ENCODE results near the gene CAVIN1. TPM values are rescaled to one million over a fixed set of nuclear protein-coding genes. Genes with fewer than 3 reads are reported as not detected.
"Not testable (repeated sequence)": the region's sequence is repeated elsewhere in the genome, so short reads cannot be mapped to it uniquely, and the experiment has no call there.

The CAVIN1 gene, protein sequence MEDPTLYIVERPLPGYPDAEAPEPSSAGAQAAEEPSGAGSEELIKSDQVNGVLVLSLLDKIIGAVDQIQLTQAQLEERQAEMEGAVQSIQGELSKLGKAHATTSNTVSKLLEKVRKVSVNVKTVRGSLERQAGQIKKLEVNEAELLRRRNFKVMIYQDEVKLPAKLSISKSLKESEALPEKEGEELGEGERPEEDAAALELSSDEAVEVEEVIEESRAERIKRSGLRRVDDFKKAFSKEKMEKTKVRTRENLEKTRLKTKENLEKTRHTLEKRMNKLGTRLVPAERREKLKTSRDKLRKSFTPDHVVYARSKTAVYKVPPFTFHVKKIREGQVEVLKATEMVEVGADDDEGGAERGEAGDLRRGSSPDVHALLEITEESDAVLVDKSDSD
- polyA plus RNA-seq (2012; ENCODE audit: insufficient read depth, insufficient read length): not detected

DNA sequence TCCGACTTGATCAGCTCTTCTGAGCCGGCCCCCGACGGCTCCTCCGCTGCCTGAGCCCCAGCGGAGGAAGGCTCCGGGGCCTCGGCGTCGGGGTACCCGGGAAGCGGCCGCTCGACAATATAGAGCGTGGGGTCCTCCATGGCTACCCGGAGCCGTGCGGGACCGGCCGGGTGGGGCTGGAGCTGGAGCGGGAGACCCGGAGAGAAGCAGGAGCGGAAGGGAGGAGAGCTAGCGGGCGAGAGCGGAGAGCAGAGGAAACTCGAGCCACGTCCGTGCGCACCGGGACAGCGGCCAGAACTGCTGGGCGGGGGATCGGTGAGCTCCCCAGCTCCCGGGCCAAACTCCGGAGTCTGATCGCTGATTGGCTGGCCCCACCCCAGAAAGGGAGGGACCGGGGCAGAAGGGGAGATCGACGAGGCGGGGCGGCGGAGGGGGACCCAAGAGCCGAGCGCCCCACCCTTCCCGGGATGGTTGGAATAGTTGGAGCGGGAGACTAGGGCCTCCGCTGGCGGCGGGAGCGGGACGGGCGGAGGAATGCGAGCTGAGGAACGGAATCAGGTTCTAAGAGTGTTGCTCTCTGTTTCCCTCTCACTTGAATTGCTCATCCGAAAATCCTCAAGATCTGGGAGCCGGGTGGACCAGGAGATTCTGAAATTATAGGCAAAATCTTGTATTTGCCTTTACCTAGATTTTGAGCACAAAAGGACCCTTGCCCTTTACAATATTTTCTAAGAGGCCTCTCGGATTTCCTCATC is at the start of gene CAVIN1:
TSS of gene CAVIN1 (minus strand) at position 299 of the 755 bp plus-strand sequence. CDS start at position 140, 159 bp downstream.
- DNase-seq (ENCODE audit: low read depth, low spot score): no peak
- H3K4me3 ChIP-seq (ENCODE audit: low read length): peak within 1 kb of the TSS; percentile 37

DNA sequence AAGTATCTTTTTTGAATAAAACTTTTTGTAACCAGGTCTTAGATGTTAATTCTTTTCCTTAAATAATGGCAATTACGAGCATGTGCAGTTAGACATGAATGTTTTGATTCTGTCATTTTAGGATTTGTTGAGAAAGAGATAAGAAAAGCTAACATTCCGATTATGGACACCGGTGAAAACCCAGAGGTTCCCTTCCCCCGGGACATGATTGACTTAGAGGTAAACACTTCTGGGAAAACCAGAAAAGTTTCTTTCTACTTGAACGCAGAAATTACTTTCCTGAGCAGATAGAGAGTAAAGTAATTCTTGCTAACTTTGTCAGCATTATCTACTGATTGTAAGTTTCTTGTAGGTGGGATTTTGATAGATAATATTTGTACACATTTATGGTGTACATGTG is 44.8 kb upstream of the CAVIN1 start:
- no peak for DNase-seq (ENCODE audit: low read depth, low spot score)
- no peak overlapping the region for H3K4me3 ChIP-seq (ENCODE audit: low read length)

DNA sequence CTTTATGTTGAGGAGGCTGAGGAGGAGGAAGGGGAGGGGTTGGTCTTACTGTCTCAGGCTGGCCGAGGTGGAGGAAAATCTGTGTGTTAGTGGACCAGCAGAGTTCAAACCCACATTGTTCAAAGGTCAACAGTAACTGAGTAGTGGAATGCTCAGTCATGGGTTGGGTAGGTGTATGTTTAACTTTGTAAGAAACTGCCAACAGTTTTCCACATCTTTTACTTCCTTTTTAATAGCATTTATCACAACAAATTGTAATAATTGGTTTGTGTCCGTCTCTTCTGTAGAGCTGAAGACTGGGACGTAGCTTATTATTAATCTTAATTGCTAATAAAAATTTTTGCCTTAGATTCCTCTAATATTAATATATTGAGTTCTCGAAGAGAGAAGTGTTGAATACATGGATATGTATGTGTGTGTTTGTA is 40.9 kb upstream of the CAVIN1 start:
- no peak for DNase-seq (ENCODE audit: low read depth, low spot score)
- H3K4me3 ChIP-seq (ENCODE audit: low read length): no peak overlapping the region

DNA sequence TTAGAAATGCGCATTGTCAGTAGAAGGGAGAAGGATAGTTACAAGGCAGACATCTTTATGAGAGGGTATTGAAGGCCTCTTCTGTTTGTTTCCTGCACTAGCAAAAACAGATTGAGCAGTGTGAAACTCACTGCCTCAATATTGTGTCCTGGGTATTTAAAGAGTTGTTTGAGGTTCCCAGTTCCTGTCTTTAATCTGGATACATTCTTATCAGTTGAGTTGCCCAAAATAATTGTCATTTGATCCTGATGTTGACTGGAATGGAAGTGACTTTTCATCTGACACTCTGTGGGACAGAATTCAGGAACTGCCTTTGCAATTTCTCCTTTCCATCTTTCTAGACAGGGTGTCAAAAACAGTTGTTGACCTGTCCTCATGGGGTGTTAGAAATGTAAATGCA is 37.3 kb upstream of the CAVIN1 start:
- H3K4me3 ChIP-seq (ENCODE audit: low read length): no peak overlapping the region
- DNase-seq (ENCODE audit: low read depth, low spot score): no peak

DNA sequence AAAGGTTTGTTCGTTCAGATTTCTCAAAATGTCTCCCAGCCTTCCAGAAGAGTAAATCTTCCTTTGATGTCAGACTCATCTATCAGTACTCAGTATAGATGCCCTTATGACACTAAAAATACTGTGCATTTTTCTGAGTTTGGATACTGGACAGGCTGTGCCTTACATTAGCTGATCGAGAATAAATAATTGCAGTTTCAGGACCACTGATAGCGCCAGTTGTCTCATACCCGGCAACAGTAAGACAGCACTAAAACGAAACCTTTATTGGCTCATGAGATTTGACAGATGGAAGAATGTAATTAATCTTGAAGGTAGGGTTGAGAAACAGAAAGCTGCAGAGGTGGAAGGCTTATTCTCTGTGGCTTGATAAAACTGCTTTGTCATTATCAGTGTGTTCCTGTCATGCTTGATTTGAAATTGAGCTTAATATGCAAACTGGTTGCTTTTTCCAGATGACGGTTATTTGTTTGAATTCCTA is 36.8 kb upstream of the CAVIN1 start:
- peak overlapping the region; percentile 60; the same call in 1 of the 2 replicates for H3K4me3 ChIP-seq (ENCODE audit: low read length)
- DNase-seq (ENCODE audit: low read depth, low spot score): peak; percentile 69

DNA sequence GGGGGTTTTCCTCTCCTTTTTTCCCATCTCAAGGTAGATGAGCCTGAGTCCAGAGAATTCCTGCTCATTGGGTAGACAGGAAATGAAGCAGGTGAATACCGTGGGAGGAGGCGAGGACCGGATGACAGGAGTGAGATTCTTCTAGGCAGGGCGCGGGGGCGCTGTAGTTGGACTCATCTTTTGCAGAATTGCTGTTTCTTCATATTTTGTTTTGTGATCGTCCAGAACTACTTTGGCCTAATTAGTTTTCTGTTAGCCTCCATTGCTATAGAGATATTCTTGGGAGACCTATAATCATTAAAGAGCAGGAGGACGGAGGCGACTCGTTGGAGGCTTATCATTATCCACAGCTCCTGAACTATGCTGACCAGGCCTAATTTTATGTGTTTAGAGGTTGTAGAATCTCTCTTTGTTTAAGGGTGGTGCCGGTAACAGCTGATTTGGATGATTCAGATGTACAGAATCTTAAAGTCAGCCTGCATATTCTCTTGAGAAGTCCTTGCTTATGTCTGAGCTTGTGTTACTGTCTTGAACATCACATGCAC is 36.3 kb upstream of the CAVIN1 start:
- no peak for DNase-seq (ENCODE audit: low read depth, low spot score)
- H3K4me3 ChIP-seq (ENCODE audit: low read length): peak overlapping the region; percentile 60

DNA sequence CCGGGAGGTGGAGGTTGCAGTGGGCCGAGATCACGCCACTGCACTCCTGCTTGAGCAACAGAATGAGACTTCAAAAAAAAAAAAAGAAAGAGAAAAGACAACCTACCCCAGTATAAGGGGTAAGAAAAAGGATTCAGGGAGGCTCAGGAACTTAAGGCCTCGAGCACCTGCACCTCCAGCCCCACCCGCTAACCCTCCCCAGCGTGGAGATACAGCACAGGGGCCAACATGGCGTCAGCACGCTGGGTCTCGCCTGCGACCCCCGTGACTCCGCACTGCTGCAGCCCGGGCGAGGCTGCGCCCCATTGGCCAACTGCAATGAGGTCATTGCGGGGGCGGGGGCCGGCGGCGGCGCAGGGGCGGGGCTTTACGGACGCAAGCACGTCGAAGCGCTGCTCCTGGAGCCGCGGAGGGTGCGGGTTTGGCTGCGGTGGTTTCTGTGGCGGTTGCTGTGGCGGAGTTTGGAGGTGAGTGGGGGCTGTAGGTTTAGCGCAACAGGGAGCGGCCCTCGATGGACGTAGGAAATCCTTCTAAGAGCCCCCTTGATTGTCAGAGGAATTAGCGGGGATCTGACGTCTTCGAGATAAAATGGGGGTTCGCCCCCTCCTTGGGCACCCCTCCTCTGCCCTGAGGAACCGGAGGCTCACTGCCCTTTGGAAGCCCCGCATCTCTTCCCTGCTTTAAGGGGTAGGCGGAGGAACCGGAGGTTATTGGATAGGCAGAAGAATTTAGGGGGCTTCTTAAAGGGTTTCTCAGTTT is 35.6 kb upstream of the CAVIN1 start, which contains the start of gene ATP6V0A1:
TSS of gene ATP6V0A1 (plus strand) at position 382 of the 759 bp plus-strand sequence. CDS start 2,017 bp downstream, outside the sequence.
- H3K4me3 ChIP-seq (ENCODE audit: low read length): peak within 1 kb of the TSS; percentile 60
- peak; percentile 84 for DNase-seq (ENCODE audit: low read depth, low spot score)

DNA sequence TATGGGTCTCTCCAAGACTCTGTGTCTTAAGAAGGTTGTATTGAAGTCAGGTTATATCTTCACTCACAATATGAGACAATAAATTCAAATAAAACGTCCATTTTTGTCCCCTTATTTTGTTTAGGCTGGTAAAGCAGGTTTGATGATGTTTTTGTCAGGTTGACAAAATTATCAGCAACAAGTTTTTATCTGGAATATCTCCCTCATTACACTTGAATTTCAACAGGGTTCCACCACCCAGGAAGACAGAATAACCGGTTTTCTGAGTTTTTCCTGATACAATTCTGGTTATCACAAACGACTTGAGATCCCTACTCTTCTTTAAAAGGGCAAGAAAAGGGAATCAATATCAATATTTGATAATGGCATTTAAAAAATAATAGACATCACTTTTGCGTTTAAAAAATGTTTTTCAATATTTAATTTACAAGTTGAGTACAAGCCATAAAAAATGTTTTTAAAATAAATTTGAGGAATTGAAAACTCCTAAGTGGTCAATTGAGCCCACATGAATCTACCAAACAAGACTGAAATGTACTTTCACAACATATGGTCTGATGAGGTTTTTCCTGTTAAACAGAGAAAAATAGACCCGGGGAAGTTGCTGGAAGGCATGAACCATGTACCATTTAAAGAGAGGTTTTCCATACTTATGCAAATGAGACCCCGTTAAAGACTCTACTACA is 34.2 kb upstream of the CAVIN1 start:
- no peak overlapping the region for H3K4me3 ChIP-seq (ENCODE audit: low read length)
- no peak for DNase-seq (ENCODE audit: low read depth, low spot score)

DNA sequence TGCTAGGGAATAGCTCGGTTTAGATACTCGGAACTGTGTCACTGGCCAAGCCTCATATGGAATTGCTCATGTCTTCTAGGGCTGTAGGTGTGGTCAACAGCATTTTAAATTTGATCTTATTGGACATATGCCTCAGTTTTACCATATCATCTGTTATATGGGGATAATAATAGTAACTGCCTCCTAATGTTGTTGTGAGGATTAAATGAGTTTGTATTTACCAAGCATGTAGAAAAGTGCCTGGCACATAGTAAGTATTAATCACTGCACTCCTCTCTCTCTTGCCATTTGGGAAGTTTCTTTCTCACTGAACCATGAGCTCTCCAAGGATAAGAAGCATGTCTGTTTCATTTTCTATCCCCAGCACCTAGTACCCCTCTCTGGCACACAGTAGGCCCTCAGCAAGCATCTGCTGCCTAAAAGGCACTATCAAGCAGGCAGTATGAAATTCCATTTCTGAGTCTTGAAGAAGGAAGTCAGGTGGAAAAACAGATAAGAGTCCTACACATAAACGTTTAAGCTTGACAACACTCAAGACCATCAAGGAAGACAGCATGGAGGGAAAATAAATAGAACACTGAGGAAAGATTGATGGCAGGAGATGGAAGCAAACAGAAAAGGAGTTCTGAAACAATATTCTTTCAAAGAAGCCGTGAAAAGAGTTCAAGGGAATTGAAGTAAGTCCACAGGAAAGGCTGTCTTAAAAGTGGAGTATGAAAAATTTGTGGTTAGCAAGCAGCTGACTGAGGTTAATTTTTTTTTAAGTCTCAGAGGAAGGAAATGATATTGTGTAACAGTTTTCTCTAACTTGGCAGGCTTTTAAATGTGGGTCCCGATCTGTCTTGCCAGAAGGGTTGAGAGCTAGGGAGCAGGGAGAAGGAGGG is 33.4 kb upstream of the CAVIN1 start:
- peak; percentile 88 for DNase-seq (ENCODE audit: low read depth, low spot score)
- H3K4me3 ChIP-seq (ENCODE audit: low read length): no peak overlapping the region

DNA sequence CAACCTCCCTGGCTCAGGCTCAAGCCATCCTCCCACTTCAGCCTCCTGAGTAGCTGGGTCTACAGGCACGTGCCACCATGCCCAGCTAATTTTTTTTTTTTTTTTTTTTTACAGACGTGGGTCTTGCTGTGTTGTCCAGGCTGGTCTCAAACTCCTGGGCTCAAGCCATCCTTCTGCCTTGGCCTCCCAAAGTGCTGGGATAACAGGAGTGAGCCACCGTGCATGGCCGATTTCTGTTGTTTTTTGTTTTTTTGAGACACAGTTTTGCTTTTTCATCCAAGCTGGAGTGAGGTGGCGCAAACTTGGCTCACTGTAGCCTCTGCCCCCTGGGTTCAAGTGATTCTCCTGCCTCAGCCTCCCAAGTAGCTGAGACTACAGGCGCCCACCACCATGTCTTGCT is 31.9 kb upstream of the CAVIN1 start:
- not testable (repeated sequence) for H3K4me3 ChIP-seq (ENCODE audit: low read length); DNase-seq (ENCODE audit: low read depth, low spot score)

DNA sequence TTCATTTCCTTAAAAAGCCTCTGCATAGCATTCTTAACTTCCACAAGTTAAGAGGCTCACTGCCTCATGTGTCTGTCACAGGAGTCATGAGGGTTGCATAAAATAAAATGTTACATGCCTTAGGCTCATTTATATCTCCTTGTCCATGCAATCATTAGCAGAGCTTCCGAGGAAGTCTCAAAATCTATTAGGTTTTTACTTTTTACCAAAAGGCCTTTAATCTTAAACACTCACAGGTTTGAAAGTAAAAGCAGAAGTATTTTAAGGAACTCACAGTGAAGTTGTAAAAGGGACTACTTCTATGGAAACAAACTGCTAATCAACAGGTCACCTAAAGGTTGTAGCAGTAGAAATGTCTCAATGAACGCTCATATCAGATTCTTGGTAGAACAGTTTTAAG is 30.4 kb upstream of the CAVIN1 start:
- H3K4me3 ChIP-seq (ENCODE audit: low read length): no peak overlapping the region
- DNase-seq (ENCODE audit: low read depth, low spot score): no peak

DNA sequence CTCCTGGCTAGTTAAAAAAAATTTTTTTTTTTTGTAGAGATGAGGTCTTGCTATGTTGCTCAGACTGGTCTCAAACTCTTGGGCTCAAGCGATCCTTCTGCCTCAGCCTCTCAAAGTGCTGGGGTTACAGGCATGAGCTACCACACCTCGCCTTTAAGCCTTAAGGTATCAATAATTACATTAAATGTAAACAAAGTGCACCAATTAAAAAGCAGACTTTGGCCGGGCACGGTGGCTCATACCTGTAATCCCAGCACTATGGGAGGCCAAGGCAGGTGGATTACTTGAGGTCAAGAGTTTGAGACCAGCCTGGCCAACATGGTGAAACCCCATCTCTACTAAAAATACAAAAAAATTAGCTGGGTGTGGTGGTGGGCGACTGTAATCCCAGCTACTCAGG is 28.2 kb upstream of the CAVIN1 start:
- H3K4me3 ChIP-seq (ENCODE audit: low read length); DNase-seq (ENCODE audit: low read depth, low spot score): not testable (repeated sequence)

DNA sequence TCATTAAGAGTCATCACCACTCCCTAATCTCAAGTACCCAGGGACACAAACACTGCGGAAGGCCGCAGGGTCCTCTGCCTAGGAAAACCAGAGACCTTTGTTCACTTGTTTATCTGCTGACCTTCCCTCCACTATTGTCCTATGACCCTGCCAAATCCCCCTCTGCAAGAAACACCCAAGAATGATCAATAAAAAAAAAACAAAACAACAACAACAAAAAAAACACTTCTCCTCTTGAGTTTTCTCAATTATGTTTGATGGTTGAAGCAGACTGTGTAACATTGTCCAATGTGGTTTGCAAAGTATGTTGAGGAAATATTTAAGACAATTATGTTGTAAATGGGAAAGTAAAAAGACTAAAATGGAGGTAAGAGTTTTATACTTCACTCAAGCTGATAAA is 26.8 kb upstream of the CAVIN1 start:
- H3K4me3 ChIP-seq (ENCODE audit: low read length); DNase-seq (ENCODE audit: low read depth, low spot score): not testable (repeated sequence)

DNA sequence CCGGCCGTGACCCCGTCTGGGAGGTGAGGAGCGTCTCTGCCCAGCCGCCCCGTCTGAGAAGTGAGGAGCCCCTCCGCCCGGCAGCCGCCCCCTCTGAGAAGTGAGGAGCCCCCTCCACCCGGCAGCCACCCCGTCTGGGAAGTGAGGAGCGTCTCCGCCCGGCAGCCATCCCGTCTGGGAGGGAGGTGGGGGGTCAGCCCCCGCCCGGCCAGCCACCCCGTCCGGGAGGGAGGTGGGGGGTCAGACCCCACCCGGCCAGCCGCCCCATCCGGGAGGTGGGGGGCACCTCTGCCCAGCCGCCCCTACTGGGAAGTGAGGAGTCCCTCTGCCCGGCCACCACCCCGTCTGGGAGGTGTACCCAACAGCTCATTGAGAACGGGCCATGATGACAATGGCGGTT is 26.1 kb upstream of the CAVIN1 start:
- H3K4me3 ChIP-seq (ENCODE audit: low read length): not testable (repeated sequence)

DNA sequence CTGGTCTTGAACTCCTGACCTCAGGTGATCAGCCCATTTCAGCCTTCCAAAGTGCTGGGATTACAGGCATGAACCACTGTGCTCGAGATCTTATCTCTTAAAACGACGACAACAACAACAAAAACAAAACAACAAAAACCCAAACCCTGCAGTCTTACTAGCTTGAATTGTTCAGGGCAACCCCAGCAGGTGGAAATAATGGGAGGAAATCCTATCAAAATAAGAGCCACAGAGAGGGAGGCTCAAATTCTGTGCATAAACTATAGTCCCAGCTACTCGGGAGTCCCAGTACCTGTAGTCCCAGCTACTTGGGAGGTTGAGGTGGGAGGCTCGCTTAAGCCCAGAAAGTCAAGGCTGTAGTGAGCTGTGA is 19.1 kb upstream of the CAVIN1 start:
- no peak for DNase-seq (ENCODE audit: low read depth, low spot score)
- H3K4me3 ChIP-seq (ENCODE audit: low read length): no peak overlapping the region

More for the DNA sequence above, 26.1 kb upstream of the CAVIN1 start:
- not testable (repeated sequence) for DNase-seq (ENCODE audit: low read depth, low spot score)

DNA sequence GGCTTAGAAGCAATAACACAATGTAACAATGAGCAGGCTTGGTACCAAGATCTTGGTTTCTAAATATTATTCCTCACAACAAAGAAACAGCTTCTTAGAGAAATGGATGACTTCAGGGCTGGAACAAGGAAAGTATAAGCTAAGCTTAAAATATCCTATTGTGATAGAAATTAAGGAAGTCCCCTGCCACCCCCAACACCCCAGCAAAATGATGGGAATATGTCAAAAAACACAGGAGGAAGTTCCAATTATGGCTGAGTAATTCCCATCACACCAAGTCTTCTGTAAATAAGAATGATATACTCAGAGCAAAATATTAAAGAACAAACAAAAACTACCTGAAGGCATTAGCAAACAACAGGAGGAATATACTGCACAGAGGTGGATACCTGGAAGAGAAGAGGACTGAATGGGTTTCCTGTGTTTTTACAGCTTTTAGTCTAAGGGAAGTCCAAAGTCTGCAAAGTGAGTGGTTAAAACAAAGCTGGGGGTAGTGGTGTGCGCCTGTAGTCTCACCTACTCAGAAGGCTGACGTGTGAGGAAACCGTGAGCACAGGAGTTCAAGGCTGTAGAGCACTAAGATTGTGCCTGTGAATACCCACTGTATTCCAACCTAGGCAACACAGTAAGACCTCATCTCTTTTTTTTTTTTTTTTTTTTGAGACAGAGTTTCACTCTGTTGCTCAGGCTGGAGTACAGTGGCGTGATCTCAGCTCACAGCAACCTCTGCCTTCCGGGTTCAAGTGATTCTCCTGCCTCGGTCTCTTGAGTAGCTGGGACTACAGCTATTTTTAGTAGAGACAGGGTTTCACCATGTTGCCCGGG is 18.5 kb upstream of the CAVIN1 start:
- DNase-seq (ENCODE audit: low read depth, low spot score): no peak
- no peak overlapping the region for H3K4me3 ChIP-seq (ENCODE audit: low read length)
